ENCODE data around the gene HYAL3. TPM values are rescaled to one million over a fixed set of nuclear protein-coding genes. Genes with fewer than 3 reads are reported as not detected.
"Not testable (repeated sequence)": the region's sequence is repeated elsewhere in the genome, so short reads cannot be mapped to it uniquely, and the experiment has no call there.

Gene HYAL3
- total RNA-seq, 2 experiments from 2014 or later, result 3.3 to 4.1 TPM

DNA sequence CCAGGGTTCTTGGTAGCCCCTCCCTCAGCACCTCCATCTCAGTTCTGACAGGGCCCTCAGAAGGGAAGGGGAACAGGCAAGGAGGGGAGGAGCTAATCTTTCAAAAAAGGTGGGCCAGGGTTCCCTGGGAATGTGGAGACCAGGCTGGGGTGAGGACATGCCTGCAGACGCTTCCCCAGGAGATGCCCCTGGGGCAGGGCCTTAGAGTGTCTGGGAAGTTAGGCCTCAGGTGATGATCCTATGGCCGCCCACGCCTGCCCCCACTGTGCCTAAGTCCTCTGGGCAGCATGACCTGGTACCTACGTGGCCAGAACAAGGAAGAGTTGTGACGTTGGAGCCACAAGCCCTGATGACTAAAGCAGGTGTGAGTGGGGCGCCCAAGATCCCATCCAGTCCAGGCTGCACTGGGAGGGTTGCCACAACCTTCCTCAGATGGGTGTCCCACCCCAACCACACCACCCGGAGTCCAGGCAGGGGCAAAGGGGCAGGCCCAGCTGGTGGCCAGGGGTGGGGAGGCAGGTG, 34.2 kb downstream of the HYAL3 start:
- no peak overlapping the region for H3K27ac Mint-ChIP-seq
- H3K9me3 Mint-ChIP-seq, result no peaks in the 10 kb centered on the region
- H3K27me3 Mint-ChIP-seq, result peaks cover 15% of the 10 kb centered on the region
- no peak for TF ChIP-seq CTCF (IDR thresholded peaks at IDR 0.05)
- intact Hi-C loops (cut with micrococcal nuclease), result no loop called here
- DNase-seq (no peak), ATAC-seq (no peak)
- ChIA-PET POLR2A (interaction anchor here (1.3 to 3.3 kb wide), 3 partner anchors 10 to 38 kb away, joined by 4 to 10 read pairs (median 9); no protein-coding TSS in a partner anchor), CTCF (interaction anchor here (1.9 to 11.8 kb wide), 3 partner anchors 10 to 74 kb away, joined by 6 to 97 read pairs (median 16); partner anchors contain the start of gene GNAT1)
- no peaks in the 10 kb centered on the region for H3K36me3 Mint-ChIP-seq (ENCODE audit: low read depth)
- no peaks in the 10 kb centered on the region for H3K4me1 Mint-ChIP-seq (ENCODE audit: low read depth)
- no peak overlapping the region for H3K4me3 Mint-ChIP-seq

GRCh38 chr3:50264383-50264963, 34.7 kb downstream of the HYAL3 start:
- TF ChIP-seq CTCF (IDR thresholded peaks at IDR 0.05), result no peak
- ATAC-seq (no peak), DNase-seq (no peak)
- H3K4me3 Mint-ChIP-seq, result no peak overlapping the region
- no peaks in the 10 kb centered on the region for H3K9me3 Mint-ChIP-seq
- peaks cover 15% of the 10 kb centered on the region for H3K27me3 Mint-ChIP-seq
- H3K4me1 Mint-ChIP-seq (ENCODE audit: low read depth), result peaks cover 4% of the 10 kb centered on the region
- intact Hi-C loops (cut with micrococcal nuclease), result no loop called here
- H3K36me3 Mint-ChIP-seq (ENCODE audit: low read depth), result no peaks in the 10 kb centered on the region
- CTCF ChIA-PET, result interaction anchor here (0.6 to 11.8 kb wide), 5 partner anchors 10 to 72 kb away, joined by 3 to 97 read pairs (median 6); no protein-coding TSS in a partner anchor
- no peak overlapping the region for H3K27ac Mint-ChIP-seq
- POLR2A ChIA-PET, result interaction anchor here (0.6 to 1.3 kb wide), 3 partner anchors 10 to 546 kb away, joined by 3 to 4 read pairs (median 3); no protein-coding TSS in a partner anchor

DNA sequence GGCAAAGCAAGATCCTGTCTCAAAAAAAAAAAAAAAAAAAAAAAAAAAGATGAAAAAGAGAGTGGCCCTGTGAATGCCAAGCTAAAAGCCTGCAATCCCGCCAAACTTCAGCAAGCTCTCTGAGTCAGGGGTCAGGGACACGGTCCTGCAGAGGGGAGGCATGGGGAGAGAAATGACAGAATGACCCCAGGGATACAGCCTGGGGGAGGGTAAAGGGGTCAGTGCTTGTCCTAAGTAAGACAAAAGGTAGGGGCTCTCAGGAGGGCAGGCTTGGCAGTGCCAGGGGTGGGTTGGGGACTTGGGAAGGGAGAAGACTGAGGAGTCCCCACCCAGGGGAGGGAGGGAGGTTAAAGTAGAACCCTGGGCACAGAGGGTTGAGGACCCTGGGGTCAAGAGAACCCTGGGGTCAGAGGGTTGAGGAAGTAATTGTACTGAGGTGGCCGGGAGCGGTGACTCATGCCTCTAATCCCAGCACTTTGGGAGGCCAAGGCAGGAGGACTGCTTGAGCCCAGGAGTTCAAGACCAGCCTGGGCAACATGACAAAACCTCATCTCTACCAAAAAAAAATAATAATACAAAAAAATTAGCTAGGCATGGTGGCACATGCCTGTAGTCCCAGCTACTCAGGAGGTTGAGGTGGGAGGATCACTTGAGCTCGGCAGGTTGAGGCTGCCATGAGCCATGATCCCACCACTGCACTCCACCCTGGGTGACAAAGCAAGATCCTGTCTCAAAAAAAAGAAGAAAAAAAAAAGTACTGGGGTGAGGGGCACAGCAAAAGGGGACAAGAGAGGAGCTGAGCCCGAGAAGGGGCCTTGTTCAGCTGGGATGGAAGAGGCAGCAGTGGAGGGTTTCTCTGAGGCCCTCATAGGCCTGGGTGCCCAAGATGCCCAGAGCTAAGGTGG, 35.5 kb downstream of the HYAL3 start:
- no peak for TF ChIP-seq CTCF (IDR thresholded peaks at IDR 0.05)
- POLR2A ChIA-PET, result interaction anchor here (0.6 to 1.3 kb wide), 5 partner anchors 7 to 546 kb away, joined by 3 to 4 read pairs (median 3); no protein-coding TSS in a partner anchor
- H3K4me1 Mint-ChIP-seq (ENCODE audit: low read depth), result peaks cover 4% of the 10 kb centered on the region
- intact Hi-C loops (cut with micrococcal nuclease), result no loop called here
- DNase-seq, result no peak
- H3K4me3 Mint-ChIP-seq, result no peak overlapping the region
- no peak for ATAC-seq
- CTCF ChIA-PET, result interaction anchor here (0.6 to 11.8 kb wide), 6 partner anchors 11 to 72 kb away, joined by 3 to 97 read pairs (median 6); no protein-coding TSS in a partner anchor
- H3K36me3 Mint-ChIP-seq (ENCODE audit: low read depth), result peaks cover 3% of the 10 kb centered on the region
- H3K9me3 Mint-ChIP-seq, result no peaks in the 10 kb centered on the region
- H3K27me3 Mint-ChIP-seq, result peaks cover 13% of the 10 kb centered on the region
- no peak overlapping the region for H3K27ac Mint-ChIP-seq

GRCh38 chr3:50262778-50263177, 36.4 kb downstream of the HYAL3 start:
- Mint-ChIP-seq H3K4me1 (ENCODE audit: low read depth) (peaks cover 4% of the 10 kb centered on the region), H3K27me3 (peaks cover 8% of the 10 kb centered on the region), H3K36me3 (ENCODE audit: low read depth) (peaks cover 8% of the 10 kb centered on the region), H3K27ac (no peak overlapping the region), H3K9me3 (no peaks in the 10 kb centered on the region), H3K4me3 (no peak overlapping the region)
- DNase-seq (no peak), ATAC-seq (no peak)
- ChIA-PET POLR2A (interaction anchor here (0.9 to 1.3 kb wide), 2 partner anchors 8 to 11 kb away, joined by 3 read pairs; no protein-coding TSS in a partner anchor), CTCF (interaction anchor here (1.4 to 11.8 kb wide), 4 partner anchors 16 to 71 kb away, joined by 6 to 97 read pairs (median 7); no protein-coding TSS in a partner anchor)
- TF ChIP-seq CTCF (IDR thresholded peaks at IDR 0.05), result no peak
- intact Hi-C loops (cut with micrococcal nuclease), result no loop called here

GRCh38 chr3:50262200-50262599, 37.0 kb downstream of the HYAL3 start:
- H3K36me3 Mint-ChIP-seq (ENCODE audit: low read depth), result peaks cover 13% of the 10 kb centered on the region
- H3K27me3 Mint-ChIP-seq; DNase-seq; H3K9me3 Mint-ChIP-seq; H3K4me1 Mint-ChIP-seq (ENCODE audit: low read depth); POLR2A ChIA-PET; H3K4me3 Mint-ChIP-seq; H3K27ac Mint-ChIP-seq; ATAC-seq; intact Hi-C loops (cut with micrococcal nuclease): not testable (repeated sequence)
- CTCF ChIA-PET, result interaction anchor here (1.0 to 11.8 kb wide), 3 partner anchors 15 to 69 kb away, joined by 3 to 97 read pairs (median 5); no protein-coding TSS in a partner anchor

Measured in activated CD8-positive, alpha-beta T cell treated with anti-CD3 and anti-CD28 coated beads for 36 hours (primary cell).